HepG2 (cell line): ENCODE data around the gene ADCK2. TPM values are rescaled to one million over a fixed set of nuclear protein-coding genes. Genes with fewer than 3 reads are reported as not detected.

ENCODE experiments used
- CBX1 ChIP-seq: IDR thresholded peaks from one replicate; pipeline ENCODE4 v1.6.1; 2016; ENCODE audit warnings: antibody characterized with exemption, low read depth
- CEBPB ChIP-seq: IDR thresholded peaks from 2 replicates; pipeline ENCODE4 v1.6.1; 2011; ENCODE audit warnings: low read depth, low read length, improper control_type of control experiment, borderline replicate concordance
- FOXP1 ChIP-seq, 2 experiments: fragments of 450-650 bp in 1 of 2; IDR thresholded peaks; 2 replicates each; pipeline ENCODE4 v1.6.1; 2017 to 2018; ENCODE audit warnings: antibody characterized with exemption in 1 of 2
- GABPA ChIP-seq, 2 experiments: IDR thresholded peaks; 2 replicates each; pipeline ENCODE4 v1.6.1; 2011 to 2016; ENCODE audit warnings: low read depth in 2 of 2, low read length in 1 of 2, missing biosample characterization in 1 of 2, missing genetic modification characterization in 1 of 2
- JUN ChIP-seq: sonication (generic); formaldehyde crosslinking; IDR thresholded peaks from 2 replicates; pipeline ENCODE4 v1.4.0; 2020; ENCODE audit warnings: mild to moderate bottlenecking, missing genetic modification reagents
- KLF13 ChIP-seq: sonication (generic); formaldehyde crosslinking; IDR thresholded peaks from 2 replicates; pipeline ENCODE4 v1.4.0; 2020; ENCODE audit warnings: mild to moderate bottlenecking, missing genetic modification reagents
- MBD4 ChIP-seq: IDR thresholded peaks from 2 replicates; pipeline ENCODE4 v1.6.1; 2012; ENCODE audit warnings: low read length, inconsistent platforms, borderline replicate concordance
- NCOA2 ChIP-seq: sonication (generic); formaldehyde crosslinking; IDR thresholded peaks from 2 replicates; pipeline ENCODE4 v1.8.0; 2022; ENCODE audit warnings: inconsistent platforms
- REL ChIP-seq: sonication (generic); formaldehyde crosslinking; conservative IDR thresholded peaks from 2 replicates; pipeline ENCODE4 v1.8.0; 2022; ENCODE audit warnings: mild to moderate bottlenecking, missing genetic modification reagents, moderate library complexity
- SKI ChIP-seq: fragments of 450-650 bp; IDR thresholded peaks from one replicate; pipeline ENCODE4 v1.6.1; 2018; ENCODE audit warnings: mild to moderate bottlenecking; ENCODE audit not compliant: partially characterized antibody
- TOE1 ChIP-seq: sonication (generic); formaldehyde crosslinking; IDR thresholded peaks from 2 replicates; pipeline ENCODE4 v1.4.0; 2020; ENCODE audit warnings: mild to moderate bottlenecking, missing genetic modification reagents
- TRIM24 ChIP-seq: sonication (generic); formaldehyde crosslinking; IDR thresholded peaks from 2 replicates; pipeline ENCODE4 v1.8.0; 2022; ENCODE audit warnings: mild to moderate bottlenecking, missing genetic modification reagents
- WIZ ChIP-seq: sonication (generic); formaldehyde crosslinking; IDR thresholded peaks from 2 replicates; pipeline ENCODE4 v1.5.1; 2020; ENCODE audit warnings: mild to moderate bottlenecking, missing genetic modification reagents
- ZKSCAN1 ChIP-seq: fragments of 150-350 bp; IDR thresholded peaks from 2 replicates; pipeline ENCODE4 v1.6.1; 2014; ENCODE audit warnings: low read length
- ZNF253 ChIP-seq: sonication (generic); formaldehyde crosslinking; IDR thresholded peaks from 2 replicates; pipeline ENCODE4 v1.8.0; 2022; ENCODE audit warnings: mild to moderate bottlenecking, missing genetic modification reagents, borderline replicate concordance
- ZNF383 ChIP-seq: sonication (generic); formaldehyde crosslinking; IDR thresholded peaks from 2 replicates; pipeline ENCODE4 v1.4.0; 2020; ENCODE audit warnings: missing genetic modification reagents, mild to moderate bottlenecking, borderline replicate concordance
- ZNF660 ChIP-seq: sonication (generic); formaldehyde crosslinking; IDR thresholded peaks from 2 replicates; pipeline ENCODE4 v1.5.1; 2020; ENCODE audit warnings: mild to moderate bottlenecking, low read depth, missing genetic modification reagents, borderline replicate concordance
- ZNF773 ChIP-seq: sonication (generic); formaldehyde crosslinking; IDR thresholded peaks from 2 replicates; pipeline ENCODE4 v1.4.0; 2020; ENCODE audit warnings: missing genetic modification reagents, borderline replicate concordance
- ZNF792 ChIP-seq: IDR thresholded peaks from 2 replicates; pipeline ENCODE4 v1.6.1; 2016
- ZSCAN22 ChIP-seq: sonication (generic); formaldehyde crosslinking; IDR thresholded peaks from 2 replicates; pipeline ENCODE4 v1.4.0; 2020; ENCODE audit warnings: mild to moderate bottlenecking, missing genetic modification reagents
- polyA plus RNA-seq, 8 experiments: library from polyadenylated mRNA; depleted of rRNA in 3 of 8; stranded (reverse) in 7 of 8; unstranded in 1 of 8; fragments of >200 nt; fragmentation: Illumina TruSeq in 4 of 8; extraction: Trizol in 4 of 8; gene quantifications; 2 replicates each; pipeline versions ENCODE4 v1.2.1 to v1.2.3, GENCODE V29; 2011 to 2016; ENCODE audit warnings: low read depth in 4 of 8, missing spikeins in 1 of 8, mixed read lengths in 1 of 8; ENCODE audit not compliant: insufficient read depth in 1 of 8
- total RNA-seq, 5 experiments: library from RNA; depleted of rRNA; stranded (reverse); fragments of >200 nt; fragmentation: Illumina TruSeq; extraction: Trizol; gene quantifications; 2 replicates each; pipeline ENCODE4 v1.2.3, GENCODE V29; 2016; ENCODE audit warnings: low read depth in 1 of 5
- TF ChIP-seq, protein P1 (sequence below): IDR thresholded peaks from 2 replicates; pipeline ENCODE4 v1.6.1; 2016; ENCODE audit warnings: mild to moderate bottlenecking
- TF ChIP-seq, protein P2 (sequence below): sonication (generic); formaldehyde crosslinking; IDR thresholded peaks from 2 replicates; pipeline ENCODE4 v1.5.1; 2020; ENCODE audit warnings: mild to moderate bottlenecking, missing genetic modification reagents, moderate library complexity
- TF ChIP-seq, protein P3 (sequence below): sonication (generic); formaldehyde crosslinking; IDR thresholded peaks from 2 replicates; pipeline ENCODE4 v1.4.0; 2020; ENCODE audit warnings: missing genetic modification reagents
- TF ChIP-seq, protein P4 (sequence below): fragments of 450-650 bp; IDR thresholded peaks from 2 replicates; pipeline ENCODE4 v1.6.1; 2017
- TF ChIP-seq, protein P5 (sequence below): IDR thresholded peaks from 2 replicates; pipeline ENCODE4 v1.6.1; 2016; ENCODE audit warnings: missing biosample characterization, missing genetic modification reagents, low read depth

The ADCK2 gene
- total and polyA plus RNA-seq, 2 of the 13 experiments (the other 11 are each of a cell fraction or from before 2014, with no cell fraction given): 8.6 to 18.8 TPM

DNA sequence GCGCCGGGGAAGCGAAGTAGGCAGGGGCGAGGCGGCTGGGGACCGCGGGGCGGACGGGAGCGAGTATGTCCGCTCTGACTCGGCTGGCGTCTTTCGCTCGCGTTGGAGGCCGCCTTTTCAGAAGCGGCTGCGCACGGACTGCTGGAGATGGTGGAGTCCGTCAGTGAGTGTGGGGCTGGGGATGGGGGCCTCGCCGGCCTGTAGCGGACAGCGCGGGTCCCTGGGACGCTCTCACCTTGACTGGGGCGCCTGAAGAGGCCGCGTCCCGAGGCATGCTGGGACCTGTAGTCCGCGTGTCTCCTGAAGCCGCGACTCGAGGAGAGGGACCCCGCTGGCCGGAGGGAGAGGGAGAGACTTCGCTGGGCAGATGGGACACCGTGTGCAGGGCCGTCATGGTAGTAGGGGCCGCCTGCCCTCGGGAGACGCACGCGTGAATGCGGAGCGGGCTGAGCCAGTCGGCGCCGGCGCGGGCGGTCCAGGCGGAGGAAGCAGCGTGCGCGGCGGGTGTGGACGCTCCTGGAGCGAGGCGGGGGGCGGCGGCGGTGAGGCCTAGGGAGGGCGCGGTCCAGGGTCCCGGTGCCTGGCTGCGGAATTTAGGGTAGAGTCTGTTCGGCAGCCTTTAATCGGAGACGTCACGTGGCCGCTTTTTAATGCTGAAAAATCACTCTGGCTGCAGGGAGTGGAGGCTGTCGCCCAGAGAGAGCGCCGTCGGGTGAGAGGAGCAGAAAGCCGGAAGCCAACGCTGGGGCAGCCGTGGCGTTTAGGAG lies 24.1 kb downstream of the ADCK2 start, which contains the start of gene NDUFB2 (continued):
- TF ChIP-seq, protein P1, sequence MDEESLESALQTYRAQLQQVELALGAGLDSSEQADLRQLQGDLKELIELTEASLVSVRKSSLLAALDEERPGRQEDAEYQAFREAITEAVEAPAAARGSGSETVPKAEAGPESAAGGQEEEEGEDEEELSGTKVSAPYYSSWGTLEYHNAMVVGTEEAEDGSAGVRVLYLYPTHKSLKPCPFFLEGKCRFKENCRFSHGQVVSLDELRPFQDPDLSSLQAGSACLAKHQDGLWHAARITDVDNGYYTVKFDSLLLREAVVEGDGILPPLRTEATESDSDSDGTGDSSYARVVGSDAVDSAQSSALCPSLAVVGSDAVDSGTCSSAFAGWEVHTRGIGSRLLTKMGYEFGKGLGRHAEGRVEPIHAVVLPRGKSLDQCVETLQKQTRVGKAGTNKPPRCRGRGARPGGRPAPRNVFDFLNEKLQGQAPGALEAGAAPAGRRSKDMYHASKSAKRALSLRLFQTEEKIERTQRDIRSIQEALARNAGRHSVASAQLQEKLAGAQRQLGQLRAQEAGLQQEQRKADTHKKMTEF (CRISPR knock-in tag): peak; percentile 95
- no peak for TF ChIP-seq FOXP1 (IDR thresholded peaks at IDR 0.05)
- TF ChIP-seq FOXP1 (CRISPR knock-in tag; IDR thresholded peaks at IDR 0.05): no peak; the same call in 1 of the 2 replicates
- no peak for TF ChIP-seq GABPA (IDR thresholded peaks at IDR 0.05; ENCODE audit: low read depth, low read length)
- TF ChIP-seq GABPA (CRISPR knock-in tag; IDR thresholded peaks at IDR 0.05; ENCODE audit: low read depth): peak; percentile 26
- TF ChIP-seq ZSCAN22 (CRISPR knock-in tag): peak; percentile 22; the same call in 1 of the 2 replicates
- no peak for TF ChIP-seq MBD4
- no peak for TF ChIP-seq ZNF253 (CRISPR knock-in tag)
- peak; percentile 28; the same call in 1 of the 2 replicates for TF ChIP-seq ZNF773 (CRISPR knock-in tag)
- peak; percentile 43 for TF ChIP-seq SKI
- peak; percentile 81; the same call in 1 of the 2 replicates for TF ChIP-seq ZNF792
- TF ChIP-seq, protein P2, sequence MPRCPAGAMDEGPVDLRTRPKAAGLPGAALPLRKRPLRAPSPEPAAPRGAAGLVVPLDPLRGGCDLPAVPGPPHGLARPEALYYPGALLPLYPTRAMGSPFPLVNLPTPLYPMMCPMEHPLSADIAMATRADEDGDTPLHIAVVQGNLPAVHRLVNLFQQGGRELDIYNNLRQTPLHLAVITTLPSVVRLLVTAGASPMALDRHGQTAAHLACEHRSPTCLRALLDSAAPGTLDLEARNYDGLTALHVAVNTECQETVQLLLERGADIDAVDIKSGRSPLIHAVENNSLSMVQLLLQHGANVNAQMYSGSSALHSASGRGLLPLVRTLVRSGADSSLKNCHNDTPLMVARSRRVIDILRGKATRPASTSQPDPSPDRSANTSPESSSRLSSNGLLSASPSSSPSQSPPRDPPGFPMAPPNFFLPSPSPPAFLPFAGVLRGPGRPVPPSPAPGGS: peak; percentile 23; the same call in 1 of the 2 replicates
- 0 out of 2 replicates have a peak, but pooled peaks have one; percentile 16 for TF ChIP-seq ZNF660 (CRISPR knock-in tag)
- TF ChIP-seq REL: peak; percentile 86; the same call in 1 of the 2 replicates
- no peak for TF ChIP-seq WIZ
- TF ChIP-seq ZNF383 (CRISPR knock-in tag): peak; percentile 73; the same call in 1 of the 2 replicates
- TF ChIP-seq TRIM24 (CRISPR knock-in tag): no peak
- no peak; the same call in none of the 2 replicates for TF ChIP-seq JUN
- TF ChIP-seq, protein P3, sequence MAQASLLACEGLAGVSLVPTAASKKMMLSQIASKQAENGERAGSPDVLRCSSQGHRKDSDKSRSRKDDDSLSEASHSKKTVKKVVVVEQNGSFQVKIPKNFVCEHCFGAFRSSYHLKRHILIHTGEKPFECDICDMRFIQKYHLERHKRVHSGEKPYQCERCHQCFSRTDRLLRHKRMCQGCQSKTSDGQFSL (CRISPR knock-in tag): no peak
- no peak for TF ChIP-seq ZKSCAN1
- TF ChIP-seq, protein P4, sequence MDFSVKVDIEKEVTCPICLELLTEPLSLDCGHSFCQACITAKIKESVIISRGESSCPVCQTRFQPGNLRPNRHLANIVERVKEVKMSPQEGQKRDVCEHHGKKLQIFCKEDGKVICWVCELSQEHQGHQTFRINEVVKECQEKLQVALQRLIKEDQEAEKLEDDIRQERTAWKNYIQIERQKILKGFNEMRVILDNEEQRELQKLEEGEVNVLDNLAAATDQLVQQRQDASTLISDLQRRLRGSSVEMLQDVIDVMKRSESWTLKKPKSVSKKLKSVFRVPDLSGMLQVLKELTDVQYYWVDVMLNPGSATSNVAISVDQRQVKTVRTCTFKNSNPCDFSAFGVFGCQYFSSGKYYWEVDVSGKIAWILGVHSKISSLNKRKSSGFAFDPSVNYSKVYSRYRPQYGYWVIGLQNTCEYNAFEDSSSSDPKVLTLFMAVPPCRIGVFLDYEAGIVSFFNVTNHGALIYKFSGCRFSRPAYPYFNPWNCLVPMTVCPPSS: no peak
- 0 out of 2 replicates have a peak, but pooled peaks have one; percentile 41 for TF ChIP-seq KLF13 (CRISPR knock-in tag)
- peak; percentile 23; the same call in 1 of the 2 replicates for TF ChIP-seq NCOA2 (CRISPR knock-in tag)
- TF ChIP-seq, protein P5, sequence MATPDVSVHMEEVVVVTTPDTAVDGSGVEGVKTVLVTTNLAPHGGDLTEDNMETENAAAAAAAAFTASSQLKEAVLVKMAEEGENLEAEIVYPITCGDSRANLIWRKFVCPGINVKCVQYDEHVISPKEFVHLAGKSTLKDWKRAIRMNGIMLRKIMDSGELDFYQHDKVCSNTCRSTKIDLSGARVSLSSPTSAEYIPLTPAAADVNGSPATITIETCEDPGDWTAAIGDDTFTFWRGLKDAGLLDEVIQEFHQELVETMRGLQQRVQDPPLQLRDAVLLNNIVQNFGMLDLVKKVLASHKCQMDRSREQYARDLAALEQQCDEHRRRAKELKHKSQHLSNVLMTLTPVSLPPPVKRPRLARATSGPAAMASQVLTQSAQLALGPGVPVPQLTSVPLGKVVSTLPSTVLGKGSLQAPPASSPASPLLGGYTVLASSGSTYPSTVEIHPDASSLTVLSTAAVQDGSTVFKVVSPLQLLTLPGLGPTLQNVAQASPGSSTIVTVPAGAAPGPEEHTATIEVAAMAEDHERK (CRISPR knock-in tag): peak; percentile 56
- no peak for TF ChIP-seq CEBPB
- 0 out of 2 replicates have a peak, but pooled peaks have one; percentile 22 for TF ChIP-seq TOE1 (CRISPR knock-in tag)
- TF ChIP-seq CBX1: no peak
